Measurements from ENCODE around the gene ABCB10.

The ABCB10 gene

GRCh38 chr1:229578168-229579058, 19.9 kb upstream of the ABCB10 start:
- peaks cover 0 to under 1% of the 10 kb centered on the region in 2 donors for H3K9me3 ChIP-seq (replicated peaks in 1 of 2; ENCODE audit: control insufficient read depth in 2 of 2, insufficient read depth in 1 of 2, low read depth in 1 of 2, low read length in 2 of 2)
- H2BK15ac ChIP-seq (ENCODE audit: low read length): no peak overlapping the region
- no peak overlapping the region for H2BK120ac ChIP-seq (ENCODE audit: low read depth, low read length)
- no peak overlapping the region for H2BK12ac ChIP-seq (ENCODE audit: low read length)
- no peaks in the 10 kb centered on the region for H3K36me3 ChIP-seq (replicated peaks in 1 of 2; ENCODE audit: control insufficient read depth in 2 of 2, insufficient read depth in 2 of 2, low read length in 2 of 2)
- H3K79me1 ChIP-seq (ENCODE audit: low read depth, low read length): no peaks in the 10 kb centered on the region
- no peak overlapping the region for H2BK5ac ChIP-seq (ENCODE audit: low read length)
- H4K91ac ChIP-seq (ENCODE audit: low read depth, low read length, poor library complexity): no peak overlapping the region
- H3K27ac ChIP-seq (replicated peaks; ENCODE audit: low read length): no peak overlapping the region
- H3K23ac ChIP-seq (ENCODE audit: low read depth, low read length, poor library complexity): no peak overlapping the region
- no peak overlapping the region for H3K9ac ChIP-seq (ENCODE audit: low read depth, low read length, poor library complexity)
- no peak overlapping the region for H3K4ac ChIP-seq (ENCODE audit: low read length)
- H3K4me1 ChIP-seq (ENCODE audit: control insufficient read depth in 2 of 2, insufficient read depth in 1 of 2, low read depth in 1 of 2, low read length in 2 of 2): peaks cover 5 to 8% of the 10 kb centered on the region in 2 donors
- no CpG with 5 or more reads among the region's 14 CpGs for WGBS, 2 donors (ENCODE audit: extremely low coverage in 2 of 2, insufficient read length in 2 of 2, insufficient replicate concordance in 1 of 2)
- H2AFZ ChIP-seq (ENCODE audit: low read length): peak overlapping the region; percentile 84
- H3K4me2 ChIP-seq (ENCODE audit: insufficient read depth, low read length, poor library complexity, severe bottlenecking): no peak overlapping the region
- H4K8ac ChIP-seq (ENCODE audit: low read depth, low read length): no peak overlapping the region
- no peak overlapping the region for H3K18ac ChIP-seq (ENCODE audit: low read length)
- H3K27me3 ChIP-seq (ENCODE audit: control insufficient read depth in 3 of 3, insufficient read depth in 3 of 3, low read depth in 1 of 3, low read length in 3 of 3): no peaks in the 10 kb centered on the region
- no peak overlapping the region for H3K14ac ChIP-seq (ENCODE audit: low read length)
- H2AK5ac ChIP-seq (ENCODE audit: low read depth, low read length): no peak overlapping the region
- DNase-seq (ENCODE audit: low spot score): no peak
- H3K4me3 ChIP-seq (ENCODE audit: low read length in 2 of 2): no peak overlapping the region

DNA sequence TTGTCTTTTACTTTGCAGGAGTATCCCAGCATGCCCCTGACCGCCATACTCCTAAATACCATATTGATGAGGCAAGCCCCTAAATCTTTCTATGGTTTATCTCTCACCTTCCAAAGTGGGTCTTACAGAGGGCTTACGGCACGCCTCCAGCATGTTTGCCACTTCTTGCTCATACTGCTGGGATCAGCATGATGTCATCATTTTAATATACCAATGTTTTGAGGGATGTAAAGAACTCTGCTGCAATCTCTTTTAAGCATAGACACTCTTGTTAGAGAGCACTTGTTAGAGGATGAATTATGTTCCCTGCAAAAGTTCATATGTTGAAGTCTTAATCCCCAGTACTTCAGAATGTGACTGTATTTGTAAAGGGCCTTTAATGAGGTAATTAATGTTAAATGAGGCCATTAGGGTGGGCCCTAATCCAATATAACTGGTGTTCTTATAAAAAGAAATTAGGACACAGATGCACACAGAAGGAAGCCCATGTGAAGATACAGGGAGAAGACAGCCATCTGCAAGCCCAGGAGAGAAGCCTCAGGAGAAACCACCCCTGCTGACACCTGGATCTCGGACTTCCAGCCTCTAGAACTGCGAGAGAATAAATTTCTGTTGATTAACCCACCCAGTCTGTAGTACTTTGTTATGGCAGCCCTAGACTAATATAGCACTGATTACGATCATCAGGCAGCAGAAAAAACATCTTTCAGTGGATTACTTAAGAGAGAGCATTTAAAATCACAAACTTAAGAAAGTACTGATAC, 16.4 kb upstream of the ABCB10 start:
- Histone ChIP-seq H2AK5ac (ENCODE audit: low read depth, low read length) (no peak overlapping the region), H3K27me3 (ENCODE audit: control insufficient read depth in 3 of 3, insufficient read depth in 3 of 3, low read depth in 1 of 3, low read length in 3 of 3) (no peaks in the 10 kb centered on the region), H2BK120ac (ENCODE audit: low read depth, low read length) (no peak overlapping the region), H3K14ac (ENCODE audit: low read length) (no peak overlapping the region), H3K4me1 (ENCODE audit: control insufficient read depth in 2 of 2, insufficient read depth in 1 of 2, low read depth in 1 of 2, low read length in 2 of 2) (peaks cover 5 to 8% of the 10 kb centered on the region in 2 donors), H3K23ac (ENCODE audit: low read depth, low read length, poor library complexity) (no peak overlapping the region), H3K9ac (ENCODE audit: low read depth, low read length, poor library complexity) (no peak overlapping the region), H2BK5ac (ENCODE audit: low read length) (no peak overlapping the region), H3K4me3 (ENCODE audit: low read length in 2 of 2) (no peak overlapping the region), H2BK12ac (ENCODE audit: low read length) (no peak overlapping the region), H3K18ac (ENCODE audit: low read length) (no peak overlapping the region), H3K4me2 (ENCODE audit: insufficient read depth, low read length, poor library complexity, severe bottlenecking) (no peak overlapping the region), H3K36me3 (replicated peaks in 1 of 2; ENCODE audit: control insufficient read depth in 2 of 2, insufficient read depth in 2 of 2, low read length in 2 of 2) (no peaks in the 10 kb centered on the region), H2AFZ (ENCODE audit: low read length) (no peak overlapping the region), H3K4ac (ENCODE audit: low read length) (no peak overlapping the region), H3K27ac (replicated peaks; ENCODE audit: low read length) (no peak overlapping the region), H2BK15ac (ENCODE audit: low read length) (no peak overlapping the region), H4K8ac (ENCODE audit: low read depth, low read length) (no peak overlapping the region), H3K79me1 (ENCODE audit: low read depth, low read length) (no peaks in the 10 kb centered on the region), H4K91ac (ENCODE audit: low read depth, low read length, poor library complexity) (no peak overlapping the region), H3K9me3 (replicated peaks in 1 of 2; ENCODE audit: control insufficient read depth in 2 of 2, insufficient read depth in 1 of 2, low read depth in 1 of 2, low read length in 2 of 2) (peaks cover 0 to 1% of the 10 kb centered on the region in 2 donors)
- DNase-seq (ENCODE audit: low spot score): no peak
- WGBS, 2 donors (ENCODE audit: extremely low coverage in 2 of 2, insufficient read length in 2 of 2, insufficient replicate concordance in 1 of 2): no CpG with 5 or more reads among the region's 6 CpGs

- Histone ChIP-seq H3K18ac (ENCODE audit: low read length) (no peak overlapping the region), H3K4me1 (ENCODE audit: control insufficient read depth in 2 of 2, insufficient read depth in 1 of 2, low read depth in 1 of 2, low read length in 2 of 2) (no peaks in the 10 kb centered on the region), H3K79me1 (ENCODE audit: low read depth, low read length) (no peaks in the 10 kb centered on the region), H3K9me3 (replicated peaks in 1 of 2; ENCODE audit: control insufficient read depth in 2 of 2, insufficient read depth in 1 of 2, low read depth in 1 of 2, low read length in 2 of 2) (peaks cover 0 to 1% of the 10 kb centered on the region in 2 donors), H2BK5ac (ENCODE audit: low read length) (no peak overlapping the region), H2BK15ac (ENCODE audit: low read length) (no peak overlapping the region), H2BK120ac (ENCODE audit: low read depth, low read length) (no peak overlapping the region), H3K36me3 (replicated peaks in 1 of 2; ENCODE audit: control insufficient read depth in 2 of 2, insufficient read depth in 2 of 2, low read length in 2 of 2) (no peaks in the 10 kb centered on the region), H2BK12ac (ENCODE audit: low read length) (no peak overlapping the region), H3K14ac (ENCODE audit: low read length) (no peak overlapping the region), H3K4me2 (ENCODE audit: insufficient read depth, low read length, poor library complexity, severe bottlenecking) (no peak overlapping the region), H3K4ac (ENCODE audit: low read length) (no peak overlapping the region), H4K8ac (ENCODE audit: low read depth, low read length) (no peak overlapping the region), H3K27me3 (ENCODE audit: control insufficient read depth in 3 of 3, insufficient read depth in 3 of 3, low read depth in 1 of 3, low read length in 3 of 3) (no peaks in the 10 kb centered on the region), H3K27ac (replicated peaks; ENCODE audit: low read length) (no peak overlapping the region), H3K4me3 (ENCODE audit: low read length in 2 of 2) (no peak overlapping the region), H2AK5ac (ENCODE audit: low read depth, low read length) (no peak overlapping the region), H4K91ac (ENCODE audit: low read depth, low read length, poor library complexity) (no peak overlapping the region), H3K23ac (ENCODE audit: low read depth, low read length, poor library complexity) (no peak overlapping the region), H3K9ac (ENCODE audit: low read depth, low read length, poor library complexity) (no peak overlapping the region), H2AFZ (ENCODE audit: low read length) (no peak overlapping the region)
- WGBS, 2 donors (ENCODE audit: extremely low coverage in 2 of 2, insufficient read length in 2 of 2, insufficient replicate concordance in 1 of 2): no CpG with 5 or more reads among the region's 2 CpGs
- no peak for DNase-seq (ENCODE audit: low spot score)
Measured at GRCh38 chr1:229572286-229572685, 13.8 kb upstream of the ABCB10 start.

DNA sequence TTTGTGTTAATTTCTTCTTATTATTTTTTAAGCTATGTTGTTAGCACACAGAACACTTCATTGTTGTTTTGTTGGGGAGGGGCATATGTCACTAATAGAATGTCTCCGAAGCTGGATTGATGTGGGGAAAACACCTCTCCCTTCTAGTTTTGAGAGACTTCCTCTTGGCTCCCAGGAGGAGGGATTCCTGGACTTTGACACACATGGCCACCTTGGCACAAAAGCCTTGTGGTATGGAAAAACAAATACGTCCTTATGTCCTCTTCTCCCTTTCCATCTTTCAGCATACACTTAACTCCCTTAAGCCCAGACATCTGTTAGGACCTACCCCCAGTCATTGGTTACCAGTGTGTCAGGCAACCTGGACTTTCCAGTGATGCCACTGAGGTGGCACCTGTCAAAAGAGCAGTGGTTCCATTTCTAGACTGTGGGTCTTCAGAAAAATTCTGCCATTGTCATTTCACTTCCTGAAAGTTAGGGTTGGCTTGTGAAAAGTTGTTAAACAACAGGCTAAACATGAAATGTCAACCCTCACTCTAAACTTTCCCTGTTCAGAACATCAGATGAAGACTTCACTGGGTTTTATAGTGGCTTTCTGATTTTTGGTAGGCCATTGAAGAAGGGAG, 12.5 kb upstream of the ABCB10 start:
- no peak overlapping the region for H2AFZ ChIP-seq (ENCODE audit: low read length)
- no peak overlapping the region for H3K27ac ChIP-seq (replicated peaks; ENCODE audit: low read length)
- peaks cover 0 to 1% of the 10 kb centered on the region in 2 donors for H3K9me3 ChIP-seq (replicated peaks in 1 of 2; ENCODE audit: control insufficient read depth in 2 of 2, insufficient read depth in 1 of 2, low read depth in 1 of 2, low read length in 2 of 2)
- H3K9ac ChIP-seq (ENCODE audit: low read depth, low read length, poor library complexity): no peak overlapping the region
- H3K4me1 ChIP-seq (ENCODE audit: control insufficient read depth in 2 of 2, insufficient read depth in 1 of 2, low read depth in 1 of 2, low read length in 2 of 2): no peaks in the 10 kb centered on the region
- H4K91ac ChIP-seq (ENCODE audit: low read depth, low read length, poor library complexity): no peak overlapping the region
- H2BK5ac ChIP-seq (ENCODE audit: low read length): no peak overlapping the region
- H3K4me3 ChIP-seq (ENCODE audit: low read length in 2 of 2): no peak overlapping the region
- H3K27me3 ChIP-seq (ENCODE audit: control insufficient read depth in 3 of 3, insufficient read depth in 3 of 3, low read depth in 1 of 3, low read length in 3 of 3): no peaks in the 10 kb centered on the region
- no peak overlapping the region for H3K4ac ChIP-seq (ENCODE audit: low read length)
- no peaks in the 10 kb centered on the region for H3K36me3 ChIP-seq (replicated peaks in 1 of 2; ENCODE audit: control insufficient read depth in 2 of 2, insufficient read depth in 2 of 2, low read length in 2 of 2)
- no peaks in the 10 kb centered on the region for H3K79me1 ChIP-seq (ENCODE audit: low read depth, low read length)
- no peak overlapping the region for H2AK5ac ChIP-seq (ENCODE audit: low read depth, low read length)
- no peak overlapping the region for H4K8ac ChIP-seq (ENCODE audit: low read depth, low read length)
- H2BK12ac ChIP-seq (ENCODE audit: low read length): no peak overlapping the region
- no peak overlapping the region for H3K18ac ChIP-seq (ENCODE audit: low read length)
- no peak for DNase-seq (ENCODE audit: low spot score)
- H3K4me2 ChIP-seq (ENCODE audit: insufficient read depth, low read length, poor library complexity, severe bottlenecking): no peak overlapping the region
- H3K23ac ChIP-seq (ENCODE audit: low read depth, low read length, poor library complexity): no peak overlapping the region
- no peak overlapping the region for H2BK120ac ChIP-seq (ENCODE audit: low read depth, low read length)
- WGBS, 2 donors (ENCODE audit: extremely low coverage in 2 of 2, insufficient read length in 2 of 2, insufficient replicate concordance in 1 of 2): no CpG with 5 or more reads among the region's 2 CpGs
- H3K14ac ChIP-seq (ENCODE audit: low read length): no peak overlapping the region
- no peak overlapping the region for H2BK15ac ChIP-seq (ENCODE audit: low read length)

All from neuronal stem cell (in vitro differentiated cells).